Measurements from ENCODE around the gene ATL1. TPM values are rescaled to one million over a fixed set of nuclear protein-coding genes. Genes with fewer than 3 reads are reported as not detected.

The ATL1 gene
- total and polyA plus RNA-seq, 2 of the 13 experiments (the other 11 are each of a cell fraction or from before 2014, with no cell fraction given), result 0.60 to 0.65 TPM

GRCh38 chr14:50532502-50533240 is 27.3 kb upstream of the ATL1 start, which contains the start of gene MAP4K5:
MAP4K5 (minus strand) TSS chr14:50532569; CDS start chr14:50532049, 520 bp downstream.
- peak within 1 kb of the TSS; percentile 91 for H3K4me2 ChIP-seq (ENCODE audit: low read depth, low read length)
- 0% methylated on average over 9 of the region's 60 CpGs for WGBS (ENCODE audit: low lambda C conversion rate)
- in situ Hi-C loops (cut with HindIII; ENCODE audit: extremely low pct_ligation_motif_present, low pct_unique_long_range_greater_than_20kb) (loop anchor here (25.0 kb wide), 1 partner anchor 670 kb away; the partner anchor contains the start of gene NEMF), intact Hi-C loops (cut with micrococcal nuclease; ENCODE audit: unreplicated experiment) (loop anchor here (1.0 to 5.0 kb wide), 5 partner anchors 55 to 670 kb away; partner anchors contain the start of gene SOS2)
- H3K9me3 ChIP-seq (ENCODE audit: low read length), result peaks cover 6% of the 10 kb centered on the region; the same call in 1 of the 2 replicates
- no peaks in the 10 kb centered on the region; a peak in 1 of 5 replicates for H3K27me3 ChIP-seq (ENCODE audit: control insufficient read depth in 1 of 2, insufficient read depth in 2 of 2, low read length in 2 of 2)
- peaks cover 43% of the 10 kb centered on the region for H3K4me1 ChIP-seq (ENCODE audit: insufficient read depth, low read length)
- H3K79me2 ChIP-seq (ENCODE audit: insufficient read depth, low read length), result peaks cover 44% of the 10 kb centered on the region
- H3K36me3 ChIP-seq (replicated peaks in 1 of 2; ENCODE audit: control insufficient read depth in 1 of 2, insufficient read depth in 2 of 2, low read length in 2 of 2), result no peaks in the 10 kb centered on the region
- BruUV-seq (replicated peaks), result TSS peak; percentile 54
- peak within 1 kb of the TSS; percentile 85 for H3K27ac ChIP-seq (ENCODE audit: extremely low read length, insufficient read depth, low read length)
- CTCF ChIA-PET (ENCODE audit: low intra/inter-chr PET ratio, low total read pairs), result interaction anchor here (0.7 to 2.8 kb wide), 3 partner anchors 212 to 678 kb away, joined by 3 to 44 read pairs (median 15); no protein-coding TSS in a partner anchor
- DNase-seq (ENCODE audit: low spot score) (peak; percentile 82), FAIRE-seq (peak; percentile 51), ATAC-seq (peak; percentile 97)
- H3K9ac ChIP-seq (ENCODE audit: insufficient read depth, low read depth, low read length), result peak within 1 kb of the TSS; percentile 90
- H2AFZ ChIP-seq (ENCODE audit: low read length), result peak within 1 kb of the TSS; percentile 83
- POLR2A ChIA-PET, result interaction anchor here (1.0 to 1.3 kb wide), 2 partner anchors 90 to 220 kb away, joined by 3 read pairs; partner anchors contain the start of genes DMAC2L and L2HGDH
- peaks cover 10% of the 10 kb centered on the region; the same call in 1 of the 2 replicates for H4K20me1 ChIP-seq (ENCODE audit: insufficient read depth, low read length)
- H3K4me3 ChIP-seq (replicated peaks in 1 of 3; ENCODE audit: insufficient read depth in 1 of 3, low read depth in 2 of 3, low read length in 3 of 3), result peak within 1 kb of the TSS; percentile 87 to 91 (median 90)
- TF ChIP-seq GATAD1 (CRISPR knock-in tag; IDR thresholded peaks at IDR 0.05) (peak; percentile 64), ZNF580 (CRISPR knock-in tag; IDR thresholded peaks at IDR 0.05; ENCODE audit: borderline replicate concordance, low read depth) (no peak), ZBTB43 (CRISPR knock-in tag; conservative IDR thresholded peaks at IDR 0.05) (peak; percentile 44; the same call in 1 of the 2 replicates), CBX5 (CRISPR knock-in tag; IDR thresholded peaks at IDR 0.05; ENCODE audit: borderline replicate concordance) (peak; percentile 63; the same call in 1 of the 2 replicates), ZNF598 (CRISPR knock-in tag; IDR thresholded peaks at IDR 0.05; ENCODE audit: borderline replicate concordance) (no peak; the same call in 1 of the 2 replicates), ZNF142 (CRISPR knock-in tag; IDR thresholded peaks at IDR 0.05) (peak; percentile 98), KAT8 (CRISPR knock-in tag; IDR thresholded peaks at IDR 0.05) (peak; percentile 52; the same call in 1 of the 2 replicates), YEATS4 (CRISPR knock-in tag; IDR thresholded peaks at IDR 0.05; ENCODE audit: borderline replicate concordance) (peak; percentile 91), PAXIP1 (CRISPR knock-in tag; conservative IDR thresholded peaks at IDR 0.05) (peak; percentile 34; the same call in 1 of the 2 replicates), AHR (CRISPR knock-in tag; IDR thresholded peaks at IDR 0.05) (peak; percentile 65; the same call in 1 of the 2 replicates), MBD4 (IDR thresholded peaks at IDR 0.05; ENCODE audit: borderline replicate concordance, low read length) (no peak)

Data from HepG2 (cell line).